HS-5 (cell line): ENCODE measurements around the gene PARD3.
A peak's percentile ranks its signal among the peaks of the same experiment; 100 is the strongest.

Experiments used
- DNase-seq: peaks from one replicate; pipeline ENCODE4 v3.0.0-alpha.2; 2012; ENCODE audit warnings: low read depth

PARD3 gene

DNA sequence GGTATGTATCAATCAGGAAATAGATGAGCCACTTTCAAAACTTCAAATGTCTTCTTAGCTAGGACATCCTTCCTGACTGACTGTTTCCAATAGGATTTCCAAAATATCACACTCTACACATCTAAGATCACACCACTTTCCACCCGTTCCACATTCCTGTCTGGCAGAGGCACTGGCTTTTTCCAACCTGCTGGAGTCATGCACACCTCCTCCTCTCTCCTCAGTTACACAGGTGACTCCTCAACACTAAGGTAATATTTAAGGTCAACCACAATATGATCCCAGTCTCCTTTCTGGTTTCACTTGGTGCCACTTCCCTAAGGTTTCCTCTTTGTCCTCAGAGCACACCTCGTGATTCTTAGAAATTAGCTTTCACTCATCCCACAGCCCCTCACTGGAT lies 196.5 kb downstream of the PARD3 start:
- no peak for DNase-seq

DNA sequence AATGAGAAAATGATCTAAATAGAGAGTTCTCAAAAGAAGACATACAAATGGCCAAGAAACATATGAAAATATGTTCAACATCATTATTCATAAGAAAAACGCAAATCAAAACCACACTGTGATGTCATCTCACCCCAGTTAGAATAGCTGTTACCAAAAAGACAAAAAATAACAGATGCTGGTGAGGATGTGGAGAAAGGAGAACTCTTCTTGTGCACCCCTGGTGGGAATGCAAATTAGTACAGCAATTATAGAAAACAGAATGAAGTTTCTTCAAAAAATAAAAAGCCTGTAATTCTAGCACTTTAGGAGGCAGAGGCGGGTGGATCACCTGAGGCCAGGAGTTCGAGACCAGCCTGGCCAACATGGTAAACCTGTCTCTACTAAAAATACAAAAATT lies 199.3 kb downstream of the PARD3 start:
- DNase-seq, result no peak

DNA sequence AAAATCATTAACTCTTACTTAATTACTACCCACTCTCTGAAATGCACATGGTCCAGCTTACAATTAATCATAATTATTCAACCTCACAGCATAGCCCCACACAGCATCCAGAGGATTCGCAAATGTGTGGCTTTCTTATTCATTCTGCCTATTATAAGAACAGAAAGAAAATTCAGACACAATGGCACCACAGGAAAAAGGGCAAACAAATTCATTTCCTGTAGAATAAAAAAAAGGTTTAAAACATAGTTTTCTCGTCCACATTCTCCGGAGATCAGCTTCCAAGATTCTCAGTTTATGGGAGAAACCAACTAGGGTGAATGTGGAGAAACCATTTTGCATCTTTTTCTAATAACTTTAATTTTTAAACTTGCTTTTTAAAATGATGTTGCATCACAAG lies 201.6 kb downstream of the PARD3 start:
- DNase-seq, result no peak

DNA sequence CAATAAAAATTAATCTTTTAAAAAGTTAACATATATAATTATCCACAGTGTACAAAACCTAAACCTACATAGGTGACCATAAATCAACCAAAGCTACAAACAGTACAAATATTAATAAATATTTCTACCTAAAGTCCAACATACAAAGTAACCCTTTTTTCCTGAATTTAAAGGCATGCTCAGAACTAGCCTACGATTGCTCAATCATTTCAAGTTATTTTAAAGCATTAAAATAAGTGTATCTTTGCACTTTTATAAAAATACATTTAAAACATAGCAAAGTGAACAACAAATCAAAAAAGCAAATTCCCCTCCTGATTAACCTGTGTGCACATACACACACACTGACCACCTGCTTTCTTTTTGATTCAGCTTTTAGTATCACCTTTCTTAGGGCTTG lies 202.2 kb downstream of the PARD3 start:
- no peak for DNase-seq

DNA sequence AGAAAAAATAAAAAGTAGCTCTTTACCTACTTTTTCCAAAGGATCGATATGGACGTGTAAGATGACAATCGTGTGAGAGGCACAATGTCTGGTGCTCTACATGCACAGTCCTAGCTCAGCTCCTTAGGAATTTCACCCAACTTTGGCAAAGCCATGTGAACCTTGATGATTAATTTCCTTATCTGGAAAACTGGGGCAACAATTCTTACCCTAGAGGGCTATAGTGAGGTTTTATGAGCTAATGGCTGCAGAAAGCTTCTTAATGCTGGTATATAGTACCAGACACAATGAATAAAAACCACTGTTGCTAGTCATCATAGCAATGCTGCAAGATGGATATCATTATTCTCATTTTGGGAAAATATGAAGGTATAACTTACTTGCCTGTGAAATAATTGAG lies 202.7 kb downstream of the PARD3 start:
- DNase-seq, result no peak

DNA sequence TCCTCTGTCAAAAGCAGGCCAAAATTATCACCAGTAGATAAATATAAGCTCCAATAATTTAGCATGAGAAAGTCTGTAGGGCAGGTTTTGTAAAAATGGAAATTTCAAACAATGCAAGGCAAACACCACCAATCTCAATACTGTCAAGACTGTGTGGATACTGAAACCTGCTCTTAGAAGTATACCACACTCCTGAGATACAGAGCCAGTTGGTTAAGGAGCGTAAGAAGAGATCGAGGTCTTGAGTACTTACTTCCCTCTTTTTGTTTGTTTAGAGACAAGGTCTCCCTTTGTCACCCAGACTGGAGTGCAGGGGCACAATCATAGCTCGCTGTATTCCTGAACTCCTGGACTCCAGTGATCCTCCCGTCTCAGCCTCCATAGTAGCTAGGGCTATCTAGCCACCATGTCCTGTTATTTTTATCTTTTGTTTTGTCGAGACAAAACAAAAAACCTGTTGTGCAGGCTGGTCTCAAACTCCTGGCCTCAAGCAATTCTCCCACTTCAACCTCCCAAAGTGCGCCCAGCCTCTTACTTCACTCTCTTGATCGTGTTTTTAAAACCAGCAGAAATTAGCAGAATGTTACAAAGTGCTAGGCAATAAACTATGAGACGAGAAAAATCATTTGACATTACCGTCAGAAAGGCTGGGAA lies 205.7 kb downstream of the PARD3 start:
- DNase-seq, result no peak

DNA sequence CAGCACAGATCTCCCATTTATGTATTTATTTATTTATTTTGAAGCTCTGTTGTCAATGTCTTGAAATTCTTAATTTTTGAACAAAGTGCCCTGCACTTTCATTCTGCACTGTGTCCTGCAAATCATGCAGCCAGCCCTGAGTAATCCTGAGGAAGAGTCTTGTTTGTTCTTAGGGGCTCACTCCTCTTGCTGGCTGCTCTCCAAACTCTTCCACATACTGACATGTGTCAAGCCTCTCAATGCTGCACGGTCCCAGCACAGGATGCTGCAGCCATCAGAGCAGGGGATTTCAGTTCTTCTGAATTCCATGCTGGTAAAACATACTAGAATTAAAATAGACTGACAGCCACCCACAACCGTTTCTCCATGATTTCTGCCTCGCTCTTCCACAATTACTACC lies 207.2 kb downstream of the PARD3 start:
- DNase-seq, result no peak

DNA sequence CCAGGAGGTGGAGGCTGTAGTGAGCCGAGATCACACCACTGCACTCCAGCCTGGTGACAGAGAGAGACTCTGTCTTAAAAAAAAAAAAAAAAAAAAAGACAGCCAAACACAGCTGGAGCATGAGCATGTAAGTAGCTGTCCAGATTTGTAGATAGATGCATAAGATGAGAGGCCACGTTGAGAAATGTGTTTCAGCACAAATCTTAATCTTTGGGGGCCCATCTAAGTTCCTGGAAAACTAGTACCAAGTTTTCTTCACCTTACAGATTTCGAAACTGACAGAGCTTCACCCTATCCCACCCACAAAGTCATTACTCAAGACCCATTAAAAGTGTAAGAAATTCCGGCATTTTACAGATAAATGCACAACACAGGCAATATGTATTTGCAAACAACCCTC lies 208.2 kb downstream of the PARD3 start:
- no peak for DNase-seq

DNA sequence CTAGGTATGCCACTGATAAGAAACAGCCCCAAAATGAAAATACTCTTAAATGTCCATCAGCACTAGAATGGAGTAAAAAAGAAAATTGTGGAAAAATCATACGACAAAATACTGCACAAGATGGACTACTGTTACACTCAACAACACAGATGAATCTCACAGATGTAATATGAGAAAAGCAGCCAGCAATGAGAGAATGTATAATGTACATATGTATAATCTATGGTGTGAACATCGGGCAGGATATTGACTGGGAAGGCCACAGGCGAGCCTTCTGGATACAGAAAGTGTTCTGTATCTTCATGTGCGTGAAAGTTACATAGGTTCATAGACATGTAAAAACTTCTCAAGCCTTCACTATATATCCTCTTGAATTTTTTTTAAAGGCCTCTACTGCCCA lies 212.6 kb downstream of the PARD3 start:
- no peak for DNase-seq

DNA sequence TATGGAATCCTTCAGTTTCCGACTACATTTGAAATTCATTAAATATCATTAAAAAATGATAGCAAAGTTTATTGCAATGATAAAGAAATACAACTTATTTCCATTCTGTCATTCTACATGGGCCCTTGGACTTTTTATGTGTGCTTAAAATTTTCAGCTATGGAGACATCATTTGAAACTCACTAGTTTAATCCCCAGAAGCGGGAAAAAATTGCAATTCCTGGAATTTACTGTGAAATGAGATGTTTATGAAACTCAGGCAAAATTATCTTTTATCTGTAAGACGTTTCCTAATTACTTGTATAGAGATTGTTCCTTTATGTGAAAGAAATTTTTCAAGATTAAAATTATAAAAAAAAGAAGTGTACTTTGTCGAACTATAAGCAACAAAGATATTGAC lies 213.4 kb downstream of the PARD3 start:
- DNase-seq, result no peak

DNA sequence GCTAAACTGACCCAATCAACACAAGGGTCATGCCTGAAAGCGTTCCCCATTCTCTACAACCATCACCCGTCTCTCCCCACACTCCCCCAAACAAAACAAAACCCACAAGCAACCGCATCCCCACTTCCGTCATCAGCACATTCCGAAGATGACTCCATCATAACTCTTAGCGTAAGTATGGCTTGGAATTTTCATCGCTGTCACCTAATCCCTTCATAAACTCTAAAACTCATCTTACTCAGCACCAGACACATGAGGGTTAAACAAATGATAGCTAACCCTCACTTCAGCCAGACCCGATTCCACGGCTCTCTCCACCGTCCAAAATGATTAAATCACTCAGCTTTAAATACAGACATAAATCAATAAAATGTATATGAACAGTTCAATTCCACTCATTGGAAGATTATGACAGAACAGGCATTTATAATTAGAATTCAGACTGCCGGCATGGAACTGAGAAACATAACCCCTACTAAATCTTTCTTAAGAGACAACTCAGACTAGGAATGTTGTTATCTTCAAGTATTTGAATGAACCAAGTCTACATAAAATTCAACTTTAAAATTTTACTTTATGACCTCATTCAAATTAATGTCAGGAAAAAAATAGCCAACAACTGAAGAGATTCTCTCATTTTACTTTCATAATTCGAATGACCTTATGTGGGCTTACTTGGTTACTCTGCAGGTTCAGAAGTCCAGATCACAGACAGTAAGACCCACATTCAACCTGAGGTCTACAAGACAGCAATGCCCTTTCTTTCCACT lies 215.9 kb downstream of the PARD3 start:
- DNase-seq, result no peak

DNA sequence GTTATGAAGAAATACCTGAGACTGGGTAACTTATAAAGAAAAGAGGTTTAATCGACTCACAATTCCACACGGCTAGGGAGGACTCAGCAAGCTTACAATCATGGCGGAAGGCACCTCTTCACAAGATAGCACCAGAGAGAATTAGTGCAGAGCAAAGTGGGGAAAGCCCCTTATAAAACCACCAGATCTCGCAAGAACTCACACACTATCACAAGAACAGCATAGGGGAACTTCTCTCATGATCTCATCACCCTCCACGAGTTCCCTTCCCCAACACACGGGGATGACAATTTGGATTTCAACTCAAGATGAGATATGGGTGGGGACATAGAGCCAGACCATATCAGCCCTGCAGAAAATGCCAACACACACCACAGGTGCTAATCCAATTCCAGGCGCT lies 218.7 kb downstream of the PARD3 start:
- DNase-seq, result no peak

DNA sequence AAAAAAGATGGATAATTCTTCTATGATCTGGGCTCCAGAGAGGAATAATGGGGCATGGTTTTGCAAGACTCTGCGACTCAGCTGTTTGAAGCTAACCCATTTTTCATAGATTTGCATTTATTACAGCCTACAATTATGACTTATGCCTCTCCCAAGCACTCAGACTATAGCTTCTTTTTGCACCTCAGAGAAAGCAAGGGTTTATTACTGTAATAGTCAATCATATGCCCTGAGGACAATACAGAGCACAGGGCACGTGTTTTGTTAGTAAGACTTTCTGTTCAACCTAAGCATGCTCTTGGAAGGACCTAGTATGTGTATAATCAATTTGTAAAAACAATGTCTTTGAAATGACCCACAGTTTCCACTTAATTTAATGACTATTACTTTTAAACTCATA lies 221.2 kb downstream of the PARD3 start:
- no peak for DNase-seq

DNA sequence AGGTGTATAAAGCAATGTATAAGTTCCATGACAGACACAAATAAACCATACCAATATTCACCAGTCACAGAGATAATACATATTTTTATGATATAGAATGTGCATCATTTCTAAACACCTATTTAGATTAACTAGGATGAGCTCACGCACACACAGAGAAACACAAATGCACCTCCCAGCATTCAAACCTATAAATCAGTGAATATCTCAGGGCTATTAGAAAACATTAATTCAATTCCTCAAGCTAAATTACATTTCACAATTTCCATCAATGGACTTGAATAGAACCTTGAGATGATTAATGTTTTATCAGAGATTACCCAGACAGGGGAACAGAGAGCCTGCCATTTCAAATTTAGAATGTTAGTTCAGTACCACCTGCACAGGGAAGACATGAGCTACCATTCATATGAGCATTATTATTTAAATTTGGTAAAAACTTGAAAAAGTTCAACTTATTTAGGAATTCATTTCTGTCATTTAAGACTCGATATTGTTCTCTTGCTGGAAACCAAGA lies 221.7 kb downstream of the PARD3 start:
- DNase-seq, result no peak

DNA sequence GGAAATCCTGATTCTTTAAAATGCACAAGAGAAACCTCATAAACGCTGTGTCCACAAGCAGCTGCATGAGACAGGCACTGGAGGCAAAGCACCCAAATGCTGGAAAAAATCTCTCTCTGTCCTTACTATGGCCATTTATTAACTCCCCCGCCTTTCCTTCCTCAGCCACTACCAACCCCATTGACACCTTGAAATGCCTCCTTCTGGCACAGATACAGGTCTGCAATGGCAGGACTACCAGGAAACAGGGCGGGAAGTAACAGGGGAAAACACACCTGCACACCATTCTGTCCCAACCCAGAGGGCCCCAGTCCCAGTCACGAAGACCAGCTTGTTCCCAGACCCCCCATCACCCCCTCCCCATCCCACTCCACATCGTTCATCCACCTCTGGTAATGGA lies 224.3 kb downstream of the PARD3 start:
- DNase-seq, result no peak

DNA sequence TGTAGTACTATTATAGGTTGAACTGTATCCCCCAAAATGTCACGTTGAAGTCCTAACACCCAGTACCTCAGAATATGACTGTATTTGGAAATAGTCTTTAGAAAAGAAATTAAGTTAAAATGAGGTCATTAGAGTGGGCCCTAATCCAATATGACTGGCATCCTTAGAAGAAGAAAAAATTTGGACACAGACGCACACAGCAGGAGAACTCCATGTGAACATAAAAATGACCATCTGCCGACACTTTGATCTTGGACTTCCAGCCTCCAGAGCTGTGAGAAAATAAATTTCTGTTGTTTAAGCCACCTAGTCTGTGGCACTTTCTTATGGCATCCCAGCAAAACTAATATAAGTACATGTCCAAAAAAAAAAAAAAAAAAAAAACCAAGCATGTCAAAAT lies 225.8 kb downstream of the PARD3 start:
- DNase-seq, result no peak

DNA sequence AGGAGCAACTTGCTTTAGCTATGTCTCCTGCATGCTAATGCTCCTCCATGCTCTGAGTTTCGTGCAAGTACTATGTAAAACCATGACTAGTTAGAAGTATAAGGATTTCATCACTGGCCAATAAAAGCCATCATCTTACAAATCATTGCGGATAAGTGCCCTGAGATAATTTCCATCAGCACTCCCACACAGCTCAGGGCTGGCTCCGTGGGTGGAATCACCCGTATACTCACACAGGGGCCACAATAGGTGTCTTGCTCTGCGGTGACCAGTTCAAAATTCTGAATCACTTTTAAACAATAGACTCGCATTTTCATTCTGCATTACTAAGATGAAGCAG lies 227.4 kb downstream of the PARD3 start:
- no peak for DNase-seq

DNA sequence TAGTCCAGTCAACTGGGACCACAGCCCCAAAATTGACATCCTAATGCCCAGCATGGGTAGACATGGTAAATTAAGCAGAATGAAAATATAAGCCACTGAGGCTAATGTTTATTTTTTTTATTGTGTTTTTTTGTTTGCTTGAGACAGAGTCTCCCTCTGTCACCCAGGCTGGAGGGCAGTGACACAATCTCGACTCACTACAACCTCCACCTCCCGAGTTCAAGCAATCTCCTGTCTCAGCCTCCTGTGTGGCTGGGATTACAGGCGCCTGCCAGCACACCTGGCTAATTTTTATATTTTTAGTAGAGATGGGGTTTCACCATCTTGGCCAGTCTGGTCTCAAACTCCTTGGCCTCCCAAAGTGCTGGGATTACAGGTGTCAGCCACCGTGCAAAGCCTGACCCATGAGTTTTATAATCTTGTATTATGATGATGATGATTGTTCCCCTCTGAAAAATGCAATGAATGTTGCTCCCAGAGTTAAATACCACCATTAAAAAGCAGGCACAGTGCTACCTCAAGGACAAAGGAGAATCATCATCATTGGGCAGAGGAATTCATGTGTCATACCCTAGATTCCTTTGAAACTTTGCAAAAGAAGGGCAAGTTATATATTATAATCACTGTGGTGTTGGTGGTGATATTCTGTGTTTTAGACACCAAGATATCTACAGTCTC lies 228.0 kb downstream of the PARD3 start:
- DNase-seq, result no peak

DNA sequence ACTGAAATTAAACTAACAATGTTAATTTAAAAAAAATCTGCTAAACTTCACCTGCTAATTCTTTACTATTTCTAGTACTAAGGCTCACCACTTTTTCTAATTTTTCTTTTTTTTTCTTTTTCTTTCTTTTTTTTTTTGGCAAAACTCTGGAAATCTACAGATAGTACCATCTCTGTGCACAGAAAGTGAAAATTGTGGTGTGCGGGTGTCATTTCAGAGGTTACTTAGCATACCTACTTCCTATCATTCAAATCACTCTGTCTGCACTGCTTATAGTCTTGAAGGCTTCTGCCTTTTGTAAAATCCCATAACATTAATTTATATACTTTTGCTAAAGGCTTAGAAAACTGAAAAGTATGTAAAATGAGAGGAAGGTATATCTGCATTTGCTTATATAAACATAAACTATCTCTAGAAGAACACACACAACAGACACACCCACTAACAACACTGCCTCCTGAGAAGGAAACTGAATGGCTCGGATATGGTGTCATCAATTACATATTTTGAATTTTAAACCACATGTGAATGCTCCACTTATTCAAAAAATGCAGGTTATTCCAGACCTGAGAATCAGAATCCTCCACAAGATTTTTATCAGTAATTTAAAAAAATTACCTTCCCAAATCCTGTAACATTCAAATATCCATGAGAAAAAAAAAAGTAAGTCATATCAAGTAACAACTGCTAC lies 229.5 kb downstream of the PARD3 start:
- DNase-seq, result no peak

DNA sequence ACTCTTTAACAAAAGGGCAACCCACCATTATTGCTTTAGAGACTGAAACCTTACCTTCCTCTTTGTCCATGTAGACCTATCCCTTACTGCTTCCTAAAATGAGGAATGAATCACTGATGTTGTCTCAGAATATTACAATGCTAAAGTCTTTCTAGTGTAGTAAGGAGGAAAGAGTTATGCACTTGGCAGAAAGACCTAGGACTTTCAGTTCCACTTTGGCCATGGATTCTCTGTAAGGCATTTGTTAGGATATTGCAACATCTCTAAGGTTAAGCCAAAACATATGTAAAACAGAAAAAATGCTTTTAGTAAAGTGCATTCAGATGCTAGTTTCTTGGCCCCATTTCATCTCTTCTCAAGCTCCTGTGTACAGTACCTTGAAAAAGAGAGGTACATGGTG lies 230.9 kb downstream of the PARD3 start:
- DNase-seq, result peak; percentile 39

DNA sequence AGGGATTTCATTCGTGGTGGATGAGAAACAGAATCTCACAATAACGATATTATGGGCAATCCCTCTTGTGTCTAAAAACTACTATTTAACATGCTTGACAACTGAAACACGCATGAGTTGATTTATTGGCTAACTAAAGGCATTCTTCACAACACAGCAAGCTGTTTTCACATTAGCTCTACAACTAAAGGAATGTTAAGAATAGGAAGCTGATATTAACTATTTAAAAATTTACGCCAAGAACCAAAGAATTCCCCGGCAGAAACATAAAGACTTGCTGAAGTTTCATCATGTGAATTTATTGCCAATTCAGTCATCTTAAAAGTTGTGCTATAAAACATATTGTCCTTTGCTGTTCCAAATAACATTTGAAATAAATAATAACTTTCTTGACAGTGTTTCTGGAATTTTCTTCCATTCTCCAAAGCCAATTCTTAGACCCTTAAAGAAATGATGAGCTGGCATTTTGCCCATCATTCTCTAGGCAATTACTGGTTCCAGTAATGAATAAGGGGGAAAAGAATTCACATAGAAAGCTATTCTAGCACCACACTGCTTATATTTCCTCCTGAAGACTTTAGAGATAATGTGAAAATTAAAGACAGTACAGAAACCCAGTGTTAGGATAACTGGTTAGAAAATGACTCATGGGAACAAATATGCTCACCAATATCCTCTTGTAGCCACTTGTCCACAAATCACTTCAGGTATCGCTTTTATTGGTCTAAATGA lies 233.1 kb downstream of the PARD3 start:
- no peak for DNase-seq

DNA sequence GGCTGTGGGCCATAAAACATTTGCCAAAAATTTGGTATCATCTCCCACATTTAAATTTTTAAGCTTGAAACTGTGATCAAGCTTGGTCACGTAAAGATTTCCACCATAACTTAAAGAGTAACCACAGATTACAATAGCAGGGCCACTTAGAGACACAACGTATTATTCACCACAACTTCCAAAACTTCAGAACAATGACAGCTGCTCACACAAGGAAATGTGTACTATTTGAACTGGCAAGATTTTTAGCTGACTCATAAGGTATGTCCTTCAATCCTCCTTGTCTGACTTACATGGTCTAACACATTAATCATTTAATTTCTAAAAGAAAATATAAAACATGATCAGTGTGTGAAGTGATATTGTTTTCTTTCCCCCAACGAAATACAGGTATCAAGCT lies 234.5 kb downstream of the PARD3 start:
- DNase-seq, result no peak
